ENCODE results near the gene CISTR.
A peak's percentile ranks its signal among the peaks of the same experiment; 100 is the strongest.

CISTR gene

DNA sequence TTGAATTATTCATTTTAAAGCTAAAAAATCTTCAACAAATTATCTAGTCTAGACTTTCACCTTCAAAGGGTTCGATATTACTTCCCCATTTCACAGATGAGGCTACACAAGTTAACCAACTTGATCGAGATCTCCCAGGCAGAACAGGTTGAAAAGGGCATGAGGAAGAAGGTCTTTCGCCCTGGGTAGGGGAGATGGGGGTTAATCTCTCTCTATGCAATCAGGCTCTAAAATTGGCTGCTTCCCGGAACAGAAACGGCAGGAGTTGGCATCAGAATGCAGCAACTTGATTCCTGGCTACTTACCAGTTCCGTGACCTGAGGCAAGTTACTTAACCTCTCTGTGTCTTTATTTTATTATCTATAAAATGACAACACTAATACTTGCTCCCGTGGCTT, 2.4 kb upstream of the CISTR start:
- Histone ChIP-seq H3K4me3 (ENCODE audit: low read depth, low read length, poor library complexity, severe bottlenecking) (peak overlapping the region; percentile 66), H3K36me3 (ENCODE audit: insufficient read depth, low read length) (no peaks in the 10 kb centered on the region), H3K4me2 (ENCODE audit: low read length) (peak overlapping the region; percentile 76), H3K9me2 (ENCODE audit: low read depth, low read length) (no peaks in the 10 kb centered on the region), H3K9ac (ENCODE audit: low read length) (peak overlapping the region; percentile 75), H3K9me3 (ENCODE audit: low read length) (no peaks in the 10 kb centered on the region), H4K20me1 (ENCODE audit: insufficient read depth, low read length) (no peaks in the 10 kb centered on the region), H2AFZ (ENCODE audit: low read length) (no peak overlapping the region), H3K27ac (ENCODE audit: low read depth, low read length, poor library complexity, severe bottlenecking) (peak overlapping the region; percentile 94), H3F3A (ENCODE audit: insufficient read depth, low read length) (0 out of 2 replicates have a peak, but pooled peaks cover 9% of the 10 kb centered on the region), H3K79me2 (ENCODE audit: insufficient read depth, low read length) (no peaks in the 10 kb centered on the region), H3K27me3 (ENCODE audit: insufficient read depth, low read length) (no peaks in the 10 kb centered on the region), H3K4me1 (ENCODE audit: insufficient read depth, low read length, severe bottlenecking) (peaks cover 92% of the 10 kb centered on the region)
- TF ChIP-seq CTCF (IDR thresholded peaks at IDR 0.05; ENCODE audit: low read length) (no peak), EZH2 (IDR thresholded peaks at IDR 0.05; ENCODE audit: borderline replicate concordance, low read length) (no peak)

- no peaks in the 10 kb centered on the region for H3K9me2 ChIP-seq (ENCODE audit: low read depth, low read length)
- H3K9ac ChIP-seq (ENCODE audit: low read length), result peak overlapping the region; percentile 75
- peak overlapping the region; percentile 94 for H3K27ac ChIP-seq (ENCODE audit: low read depth, low read length, poor library complexity, severe bottlenecking)
- H3K36me3 ChIP-seq (ENCODE audit: insufficient read depth, low read length), result no peaks in the 10 kb centered on the region
- TF ChIP-seq CTCF (IDR thresholded peaks at IDR 0.05; ENCODE audit: low read length), result no peak
- no peak overlapping the region for H2AFZ ChIP-seq (ENCODE audit: low read length)
- peak overlapping the region; percentile 76 for H3K4me2 ChIP-seq (ENCODE audit: low read length)
- H3K4me1 ChIP-seq (ENCODE audit: insufficient read depth, low read length, severe bottlenecking), result peaks cover 78% of the 10 kb centered on the region
- no peaks in the 10 kb centered on the region for H3K9me3 ChIP-seq (ENCODE audit: low read length)
- no peaks in the 10 kb centered on the region for H3K79me2 ChIP-seq (ENCODE audit: insufficient read depth, low read length)
- 0 out of 2 replicates have a peak, but pooled peaks cover 9% of the 10 kb centered on the region for H3F3A ChIP-seq (ENCODE audit: insufficient read depth, low read length)
- no peaks in the 10 kb centered on the region for H4K20me1 ChIP-seq (ENCODE audit: insufficient read depth, low read length)
- no peaks in the 10 kb centered on the region for H3K27me3 ChIP-seq (ENCODE audit: insufficient read depth, low read length)
- H3K4me3 ChIP-seq (ENCODE audit: low read depth, low read length, poor library complexity, severe bottlenecking), result peak overlapping the region; percentile 66
These were observed 842 bp upstream of the CISTR start for GRCh38 chr12:53752621-53753020.

GRCh38 chr12:53752192-53752601, 418 bp upstream of the CISTR start:
- Histone ChIP-seq H3K4me1 (ENCODE audit: insufficient read depth, low read length, severe bottlenecking) (peaks cover 74% of the 10 kb centered on the region), H3K36me3 (ENCODE audit: insufficient read depth, low read length) (no peaks in the 10 kb centered on the region), H3K27ac (ENCODE audit: low read depth, low read length, poor library complexity, severe bottlenecking) (peak overlapping the region; percentile 94), H3K27me3 (ENCODE audit: insufficient read depth, low read length) (no peaks in the 10 kb centered on the region), H3K4me2 (ENCODE audit: low read length) (peak overlapping the region; percentile 76), H3K9me3 (ENCODE audit: low read length) (no peaks in the 10 kb centered on the region), H3K79me2 (ENCODE audit: insufficient read depth, low read length) (no peaks in the 10 kb centered on the region), H3K4me3 (ENCODE audit: low read depth, low read length, poor library complexity, severe bottlenecking) (peak overlapping the region; percentile 66), H3K9me2 (ENCODE audit: low read depth, low read length) (no peaks in the 10 kb centered on the region), H2AFZ (ENCODE audit: low read length) (no peak overlapping the region), H4K20me1 (ENCODE audit: insufficient read depth, low read length) (no peaks in the 10 kb centered on the region), H3F3A (ENCODE audit: insufficient read depth, low read length) (0 out of 2 replicates have a peak, but pooled peaks cover 9% of the 10 kb centered on the region), H3K9ac (ENCODE audit: low read length) (peak overlapping the region; percentile 75)
- TF ChIP-seq EZH2 (IDR thresholded peaks at IDR 0.05; ENCODE audit: borderline replicate concordance, low read length) (no peak), CTCF (IDR thresholded peaks at IDR 0.05; ENCODE audit: low read length) (no peak)
